CD4-positive, alpha-beta T cell (primary cell): Measurements from ENCODE around the gene CCNQ. TPM values are rescaled to one million over a fixed set of nuclear protein-coding genes. Genes with fewer than 3 reads are reported as not detected.

Experiments used
- ATAC-seq: fragments of 200-7000 bp; cut with Tn5 transposase; one replicate; pipeline ENCODE4 v1.10.0; 2022; ENCODE audit warnings: mild to moderate bottlenecking; ENCODE audit not compliant: poor library complexity
- CTCF ChIA-PET: fragments of 350-600 bp; sonication (Branson Sonifier 250); formaldehyde crosslinking; loops from one replicate; lab custom pipeline; 2021; ENCODE audit warnings: antibody characterized with exemption, inconsistent platforms; lab: Charles Lee
- POLR2A ChIA-PET: fragments of 350-600 bp; sonication (Branson Sonifier 250); formaldehyde crosslinking; loops from one replicate; lab custom pipeline; 2021; ENCODE audit warnings: antibody characterized with exemption, inconsistent platforms; lab: Charles Lee
- DNase-seq, 14 experiments: peaks; one replicate each; pipeline ENCODE4 v3.0.0-alpha.2; 2013 to 2020; ENCODE audit warnings: mixed read lengths in 2 of 14
- H3K27ac ChIP-seq, 2 donors: one replicate each; pipeline versions ENCODE4 v1.5.1 to v1.7.0; 2013; ENCODE audit warnings: low read length in 2 of 2, low read depth in 1 of 2, mild to moderate bottlenecking in 1 of 2
- H3K27me3 ChIP-seq, 2 experiments: 1 replicate in 1 of 2; 2 replicates in 1 of 2; pipeline versions ENCODE4 v1.6.1 to v1.7.0; 2013; ENCODE audit warnings: low read length in 2 of 2, control low read depth in 1 of 2, mild to moderate bottlenecking in 1 of 2, moderate library complexity in 1 of 2; ENCODE audit not compliant: insufficient read depth in 2 of 2, control insufficient read depth in 1 of 2
- H3K36me3 ChIP-seq: one replicate; pipeline ENCODE4 v1.6.1; 2013; ENCODE audit warnings: low read length, control low read depth; ENCODE audit not compliant: insufficient read depth
- H3K4me1 ChIP-seq: one replicate; pipeline ENCODE4 v1.6.1; 2013; ENCODE audit warnings: low read length, control low read depth; ENCODE audit not compliant: insufficient read depth
- H3K4me3 ChIP-seq: one replicate; pipeline ENCODE4 v1.5.1; 2013; ENCODE audit warnings: mild to moderate bottlenecking, low read length, moderate library complexity
- H3K9me3 ChIP-seq, 2 experiments: 1 replicate in 1 of 2; 2 replicates in 1 of 2; pipeline versions ENCODE4 v1.6.1 to v1.7.0; 2013; ENCODE audit warnings: low read length in 2 of 2, mild to moderate bottlenecking in 2 of 2, control low read depth in 1 of 2, moderate library complexity in 1 of 2; ENCODE audit not compliant: control insufficient read depth in 1 of 2, insufficient read depth in 1 of 2
- H3K27ac Mint-ChIP-seq: one replicate; pipeline ENCODE4 v1.8.0; 2020; ENCODE audit warnings: mixed read lengths
- H3K27me3 Mint-ChIP-seq: one replicate; pipeline ENCODE4 v1.8.0; 2021; ENCODE audit warnings: mixed read lengths
- H3K36me3 Mint-ChIP-seq: one replicate; pipeline ENCODE4 v1.8.0; 2021; ENCODE audit warnings: low read depth, mixed read lengths
- H3K4me1 Mint-ChIP-seq: one replicate; pipeline ENCODE4 v1.8.0; 2021; ENCODE audit warnings: low read depth, mixed read lengths
- H3K4me3 Mint-ChIP-seq: one replicate; pipeline ENCODE4 v1.8.0; 2020; ENCODE audit warnings: mild to moderate bottlenecking, mixed read lengths
- H3K9me3 Mint-ChIP-seq: one replicate; pipeline ENCODE4 v1.8.0; 2020; ENCODE audit warnings: mixed read lengths
- CTCF ChIP-seq: fragments of 200-600 bp; IDR thresholded peaks from one replicate; pipeline ENCODE4 v1.8.0; 2022; ENCODE audit warnings: antibody characterized with exemption, mild to moderate bottlenecking
- intact Hi-C, 2 experiments: fragments of 100-400 bp; cut with DNase I in 1 of 2; cut with micrococcal nuclease in 1 of 2; formaldehyde crosslinking; loops; one replicate each; pipeline versions ENCODE4 v1.15.1 to v1.9.0; 2023 to 2025; cut with DNase I, micrococcal nuclease
- total RNA-seq, 174 experiments: library from RNA in 2 of 174; stranded (reverse) in 2 of 174; gene quantifications; one replicate each; pipeline ENCODE4 v1.2.3 and lab custom pipeline; 2021 to 2026

CCNQ gene
- total RNA-seq, 2 experiments from 2014 or later, result 13.9 to 14.1 TPM

DNA sequence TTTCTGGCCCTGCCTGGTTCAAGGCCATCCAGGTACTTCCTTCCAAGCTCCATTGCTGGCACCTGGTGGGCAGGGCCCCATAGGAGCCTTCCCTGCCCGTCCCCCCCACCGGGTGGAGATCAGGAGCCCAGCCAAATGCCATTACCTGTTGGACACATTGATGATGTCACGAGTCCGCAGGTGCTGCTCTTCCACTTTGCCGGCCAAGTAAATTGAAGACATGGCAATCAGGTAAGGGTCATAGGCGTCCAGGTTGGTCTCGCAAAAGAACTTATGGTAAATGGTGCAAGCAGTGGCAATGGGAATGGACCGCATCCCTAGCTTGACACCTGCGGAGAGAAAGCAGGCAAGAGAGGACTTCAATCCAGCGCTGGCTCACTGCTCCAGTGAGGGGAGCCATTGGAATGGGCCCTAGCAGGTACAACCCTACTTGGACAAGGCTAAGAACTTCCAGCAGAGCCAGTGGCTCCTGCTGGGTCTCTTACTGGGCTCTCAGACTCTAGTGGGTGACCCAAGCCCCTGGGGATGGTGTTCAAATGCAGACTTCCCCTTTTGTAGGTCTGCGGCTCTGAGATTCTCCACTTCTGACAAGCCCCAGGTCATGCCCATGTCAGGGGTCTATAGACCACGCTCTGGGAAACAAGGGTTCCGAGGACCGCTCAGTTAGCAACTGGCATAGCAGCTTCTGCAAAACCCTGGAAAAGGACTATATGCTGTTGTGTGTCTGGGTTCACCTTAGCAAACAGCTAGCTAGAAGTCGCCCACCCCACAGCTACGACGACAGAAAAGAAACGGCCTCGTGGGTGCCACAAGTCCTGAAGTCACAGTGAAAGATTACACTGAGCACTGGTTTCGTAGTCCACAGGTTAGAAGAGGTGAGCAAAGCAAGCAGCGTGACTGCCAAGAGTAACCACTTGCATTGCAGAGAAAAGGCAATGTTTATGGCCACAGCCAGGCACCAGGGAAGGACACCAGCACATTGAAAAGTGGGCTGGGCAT is 2.8 kb downstream of the CCNQ start:
- H3K4me1 ChIP-seq, result peaks cover 39% of the 10 kb centered on the region
- no peak overlapping the region for H3K4me3 ChIP-seq
- no peak overlapping the region for H3K27ac ChIP-seq
- peaks cover 28% of the 10 kb centered on the region for H3K4me1 Mint-ChIP-seq
- TF ChIP-seq CTCF, result no peak
- H3K27ac Mint-ChIP-seq, result no peak overlapping the region
- H3K27me3 ChIP-seq, result no peaks in the 10 kb centered on the region
- H3K9me3 ChIP-seq, result no peaks in the 10 kb centered on the region
- no peak for ATAC-seq
- peaks cover 37% of the 10 kb centered on the region for H3K36me3 Mint-ChIP-seq
- intact Hi-C loops, result loop anchor here in 1 of 2 experiments (5.0 kb wide), 2 partner anchors 124 to 764 kb away; partner anchors contain the start of genes CETN2, HAUS7 and NSDHL
- no peak overlapping the region for H3K4me3 Mint-ChIP-seq
- no peak for DNase-seq
- no peaks in the 10 kb centered on the region for H3K9me3 Mint-ChIP-seq
- H3K27me3 Mint-ChIP-seq, result no peaks in the 10 kb centered on the region
- CTCF ChIA-PET, result no interaction called here
- POLR2A ChIA-PET, result no interaction called here
- peaks cover 41% of the 10 kb centered on the region for H3K36me3 ChIP-seq

DNA sequence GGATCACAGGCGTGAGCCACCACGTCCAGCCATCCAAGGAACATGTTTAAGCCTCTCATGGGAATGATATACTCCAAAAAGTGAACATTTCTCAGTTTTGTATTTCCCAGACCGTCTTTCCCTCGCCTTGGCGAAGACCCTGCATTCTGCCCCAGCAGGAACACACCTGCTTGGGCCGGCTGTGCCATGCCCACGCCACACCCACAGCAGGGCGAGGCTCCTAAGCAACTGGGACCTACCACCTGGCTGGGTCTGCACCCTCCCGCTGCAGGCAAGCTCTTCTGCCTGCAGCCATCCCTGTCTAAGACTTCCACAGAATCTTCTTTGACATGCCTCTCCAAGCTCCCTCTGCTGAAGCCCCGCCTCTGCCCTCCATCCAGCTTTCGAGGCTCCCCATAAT is 3.6 kb downstream of the CCNQ start:
- Histone ChIP-seq H3K27me3 (no peaks in the 10 kb centered on the region), H3K9me3 (no peaks in the 10 kb centered on the region), H3K27ac (no peak overlapping the region), H3K4me3 (no peak overlapping the region), H3K4me1 (peaks cover 32% of the 10 kb centered on the region), H3K36me3 (peaks cover 41% of the 10 kb centered on the region)
- Mint-ChIP-seq H3K27ac (no peak overlapping the region), H3K4me3 (no peak overlapping the region), H3K4me1 (peaks cover 21% of the 10 kb centered on the region), H3K9me3 (no peaks in the 10 kb centered on the region), H3K27me3 (no peaks in the 10 kb centered on the region), H3K36me3 (peaks cover 42% of the 10 kb centered on the region)
- intact Hi-C loops, result loop anchor here in 1 of 2 experiments (5.0 kb wide), 2 partner anchors 123 to 763 kb away; partner anchors contain the start of genes CETN2, HAUS7 and NSDHL
- DNase-seq, result no peak
- POLR2A ChIA-PET, result no interaction called here
- ATAC-seq, result no peak
- TF ChIP-seq CTCF, result no peak
- CTCF ChIA-PET, result no interaction called here

DNA sequence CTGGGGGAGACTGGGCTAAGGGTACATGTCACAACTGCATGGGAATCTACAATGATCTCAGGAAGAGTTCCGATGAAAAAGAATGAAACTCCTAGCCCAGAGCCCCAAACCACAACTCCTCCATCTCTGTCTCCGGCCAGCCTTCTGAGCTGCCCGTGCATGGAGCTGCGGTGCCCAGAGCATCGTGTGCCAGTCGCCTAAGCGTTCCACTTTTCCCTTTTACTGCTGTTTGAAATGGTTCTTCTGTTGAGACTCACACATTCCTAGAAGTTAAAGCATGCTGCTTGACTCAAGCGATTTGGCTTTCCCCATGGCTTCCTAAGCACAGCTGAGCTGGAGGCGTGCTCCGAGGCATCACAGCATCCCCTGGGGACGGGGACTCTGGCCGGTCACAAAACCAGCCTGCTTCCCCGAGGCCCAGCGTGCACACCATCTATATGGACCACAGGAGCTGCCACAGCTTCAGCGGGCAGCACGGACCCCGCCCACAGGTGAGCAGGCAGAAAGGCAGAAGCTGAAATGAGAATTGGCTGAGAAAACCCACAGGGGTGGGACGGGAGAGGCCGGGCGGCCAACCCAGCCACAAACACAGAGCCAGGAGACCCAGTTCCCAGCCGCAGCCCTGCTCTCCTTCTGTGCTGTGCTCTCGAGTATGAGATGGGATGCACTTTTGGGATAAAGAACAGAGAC is 5.0 kb downstream of the CCNQ start:
- peaks cover 23% of the 10 kb centered on the region for H3K4me1 ChIP-seq
- H3K4me3 ChIP-seq, result no peak overlapping the region
- ChIA-PET POLR2A (no interaction called here), CTCF (no interaction called here)
- H3K9me3 Mint-ChIP-seq, result no peaks in the 10 kb centered on the region
- peaks cover 14% of the 10 kb centered on the region for H3K4me1 Mint-ChIP-seq
- ATAC-seq (no peak), DNase-seq (no peak)
- no peak overlapping the region for H3K27ac Mint-ChIP-seq
- peaks cover 46% of the 10 kb centered on the region for H3K36me3 ChIP-seq
- H3K4me3 Mint-ChIP-seq, result no peak overlapping the region
- no peaks in the 10 kb centered on the region for H3K27me3 Mint-ChIP-seq
- no peak for TF ChIP-seq CTCF
- intact Hi-C loops, result no loop called here
- H3K27ac ChIP-seq, result no peak overlapping the region
- no peaks in the 10 kb centered on the region for H3K27me3 ChIP-seq
- no peaks in the 10 kb centered on the region for H3K9me3 ChIP-seq
- peaks cover 44% of the 10 kb centered on the region for H3K36me3 Mint-ChIP-seq
